NCI-H2227 treated with DMSO at 0.1 percent for 48 hours (cell line): Measurements from ENCODE around the gene CCND2.

Experiments
- DNase-seq: peaks from one replicate; lab custom pipeline; 2025; lab: John Stamatoyannopoulos, UW

Gene CCND2

DNA sequence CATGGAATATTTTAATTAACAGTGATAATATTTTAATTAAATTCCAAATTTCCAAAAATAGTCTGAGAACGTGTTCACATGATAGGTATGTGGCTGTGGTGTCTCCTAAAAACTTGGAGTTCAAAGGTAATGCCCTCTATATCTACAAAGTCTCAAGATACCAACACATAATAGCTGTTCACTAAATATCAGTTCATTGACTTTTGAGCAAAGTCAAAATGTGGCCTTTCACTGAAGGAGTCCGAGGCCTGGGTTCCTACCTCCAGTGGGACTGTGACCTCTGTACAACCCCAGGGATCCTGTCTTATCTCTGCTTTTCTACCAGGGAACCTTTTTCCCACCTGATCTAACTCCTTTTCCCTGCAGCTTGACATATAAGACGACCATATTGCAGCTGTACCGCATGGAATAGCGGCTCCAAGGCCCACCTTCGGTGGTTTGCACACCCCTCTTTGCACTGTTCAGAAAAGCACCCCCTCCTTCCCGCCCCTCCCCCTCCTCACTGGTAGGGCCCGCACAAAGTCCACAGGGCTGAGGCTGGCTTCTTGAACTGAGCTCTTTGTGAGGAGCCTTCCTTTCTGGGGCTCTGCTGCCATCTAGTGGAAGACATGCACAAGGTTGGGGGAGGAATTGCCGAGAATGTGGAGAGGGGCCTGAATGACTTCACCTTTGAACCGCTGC is 3.1 kb downstream of the CCND2 start:
- peak; percentile 54 for DNase-seq

- no peak for DNase-seq
Measured at GRCh38 chr12:4277205-4277543, 3.6 kb downstream of the CCND2 start.

GRCh38 chr12:4277857-4278256 is 4.3 kb downstream of the CCND2 start:
- DNase-seq: no peak

- DNase-seq: no peak
Measured at GRCh38 chr12:4278329-4279197, 5.0 kb downstream of the CCND2 start.

DNA sequence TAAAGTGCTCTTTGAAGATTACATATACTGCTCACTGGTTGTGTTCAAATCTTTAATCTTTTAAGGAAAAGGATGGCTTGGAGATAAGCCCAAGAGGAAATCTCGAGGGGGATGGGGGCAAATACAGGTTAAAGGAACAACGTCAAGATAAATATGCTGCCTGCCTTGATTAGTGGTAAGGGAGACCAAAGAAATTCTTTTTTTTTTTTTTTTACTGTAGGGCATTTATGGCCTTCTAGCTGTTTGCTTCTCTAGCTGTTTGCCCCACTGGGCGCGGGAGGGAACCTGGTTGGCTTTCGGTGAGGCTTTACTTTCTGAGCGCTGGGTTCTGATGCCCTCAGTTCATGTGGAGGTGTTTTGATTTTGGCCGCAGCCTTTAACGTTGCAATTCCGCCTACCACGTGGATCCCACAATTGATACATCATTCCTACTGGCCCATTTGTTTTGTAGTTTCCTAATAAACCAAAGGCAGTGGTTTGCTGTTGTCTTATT is 5.7 kb downstream of the CCND2 start:
- no peak for DNase-seq

GRCh38 chr12:4280351-4281163 is 7.0 kb downstream of the CCND2 start:
- no peak for DNase-seq

- DNase-seq: no peak
Measured at GRCh38 chr12:4281173-4281654, 7.7 kb downstream of the CCND2 start.

- DNase-seq: no peak
Measured at GRCh38 chr12:4282103-4282891, 8.7 kb downstream of the CCND2 start.

DNA sequence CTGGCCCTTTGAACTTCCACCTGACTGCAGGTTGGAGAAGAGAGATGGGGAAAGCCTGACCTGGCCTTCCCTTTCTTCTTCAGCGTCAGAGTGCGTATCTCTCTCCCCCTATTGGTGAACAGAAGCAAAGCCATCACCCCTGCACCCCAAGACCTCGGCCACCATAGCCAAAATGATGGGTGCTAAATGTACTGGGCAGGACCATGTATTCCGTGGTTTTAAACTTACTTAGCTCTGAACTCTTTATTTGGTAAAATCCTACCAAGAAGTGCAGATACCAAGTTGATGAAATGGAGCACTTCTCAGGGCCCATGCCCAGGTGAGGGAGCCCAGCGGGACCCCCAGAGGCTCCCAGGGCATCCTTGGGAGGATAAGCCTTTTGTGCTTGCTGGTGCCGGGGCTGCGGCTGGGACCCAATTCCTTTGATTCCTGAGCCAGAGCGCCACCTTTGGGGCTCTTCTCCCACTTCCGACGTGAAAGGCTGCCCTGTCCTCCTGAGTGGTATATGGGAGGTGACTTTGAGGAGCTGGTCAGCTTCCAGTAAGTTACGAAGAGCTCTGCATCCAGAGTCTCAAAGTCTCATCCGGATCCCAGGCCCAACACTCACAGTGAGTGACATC is 9.4 kb downstream of the CCND2 start:
- no peak for DNase-seq

- DNase-seq: no peak
Measured at GRCh38 chr12:4283512-4284255, 10.1 kb downstream of the CCND2 start.

DNA sequence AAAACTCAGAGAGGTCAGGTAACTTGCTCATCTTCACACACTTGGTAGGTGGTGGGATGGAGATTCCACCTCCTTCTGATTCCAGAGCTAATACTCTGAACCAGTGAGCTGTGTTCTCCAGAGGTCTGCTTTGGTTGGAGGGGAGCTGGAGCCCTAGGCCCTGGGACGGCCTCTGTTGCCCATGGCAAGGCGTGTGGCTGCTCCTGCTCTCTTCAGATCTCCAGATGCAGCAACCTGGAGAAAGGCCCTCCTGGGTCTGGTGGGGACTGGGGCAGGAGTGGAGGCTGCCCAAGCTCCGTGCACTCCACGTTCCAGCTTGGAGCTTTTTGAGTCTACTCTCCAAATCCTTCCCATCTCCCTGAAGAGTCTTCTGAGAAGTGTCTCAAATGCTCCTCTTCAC is 10.7 kb downstream of the CCND2 start:
- no peak for DNase-seq

GRCh38 chr12:4285070-4285469 is 11.5 kb downstream of the CCND2 start:
- no peak for DNase-seq

DNA sequence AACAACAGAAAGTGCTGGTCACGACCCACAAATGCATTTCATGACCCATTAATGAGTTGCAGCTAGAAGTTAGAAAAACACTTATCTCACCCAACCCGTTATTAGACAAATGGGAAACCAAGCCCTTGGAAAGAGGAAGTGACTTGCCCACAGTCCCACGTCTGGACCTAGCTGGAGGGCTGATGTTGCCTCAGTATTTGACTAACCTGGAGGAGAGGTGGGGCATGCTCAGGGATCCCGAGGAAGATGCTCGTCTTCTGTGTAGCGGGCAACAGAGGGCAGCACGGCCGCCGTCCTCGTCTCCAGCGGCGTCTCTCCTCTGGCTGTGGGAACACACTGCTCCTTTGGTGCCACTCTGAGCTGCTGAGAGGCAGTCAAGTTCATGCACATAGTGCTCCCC is 12.7 kb downstream of the CCND2 start:
- no peak for DNase-seq

GRCh38 chr12:4286771-4287317 is 13.3 kb downstream of the CCND2 start:
- no peak for DNase-seq

DNA sequence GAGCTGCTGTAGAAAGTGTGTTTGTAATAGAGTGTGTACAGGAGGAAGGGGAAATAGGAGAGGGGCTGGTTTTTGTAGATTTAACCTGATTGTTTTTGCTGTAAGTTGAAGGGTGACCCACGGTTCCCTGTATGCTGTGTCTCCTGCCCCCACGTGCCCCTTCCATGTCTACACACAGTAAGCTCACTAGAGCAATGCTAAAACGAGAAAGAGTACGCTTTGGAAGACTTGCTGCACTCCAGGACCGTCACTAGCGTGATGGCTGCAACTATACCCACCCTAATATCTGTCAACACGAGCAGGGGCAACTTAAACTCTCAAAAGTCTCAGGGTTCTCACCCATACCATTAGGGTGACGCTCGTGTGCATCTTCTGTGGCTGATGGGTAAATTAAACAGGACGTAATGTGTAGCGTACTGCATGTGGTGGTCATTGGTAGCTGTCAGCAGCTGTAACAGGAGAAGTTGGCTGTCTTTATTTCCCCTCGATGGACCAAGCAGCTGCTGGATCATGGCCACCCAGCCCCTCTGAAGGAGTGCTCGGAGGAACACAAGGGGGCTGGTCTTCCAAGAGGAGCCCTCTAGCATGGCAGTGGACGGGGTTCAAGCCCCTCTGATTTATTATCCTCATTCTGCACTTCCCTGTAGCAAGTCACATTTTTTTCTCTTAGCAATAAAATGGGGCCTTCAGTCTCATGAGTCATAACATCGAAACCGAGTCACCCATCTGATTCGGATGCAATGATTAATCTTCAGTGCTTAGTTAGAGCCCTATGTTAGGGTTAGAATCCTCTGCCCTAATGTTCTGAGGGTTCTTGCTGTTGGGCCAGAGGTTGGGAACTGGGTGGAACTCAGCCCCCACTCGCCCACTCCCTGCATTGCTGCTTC is 14.0 kb downstream of the CCND2 start:
- no peak for DNase-seq

GRCh38 chr12:4288296-4289131 is 15.0 kb downstream of the CCND2 start:
- DNase-seq: no peak

DNA sequence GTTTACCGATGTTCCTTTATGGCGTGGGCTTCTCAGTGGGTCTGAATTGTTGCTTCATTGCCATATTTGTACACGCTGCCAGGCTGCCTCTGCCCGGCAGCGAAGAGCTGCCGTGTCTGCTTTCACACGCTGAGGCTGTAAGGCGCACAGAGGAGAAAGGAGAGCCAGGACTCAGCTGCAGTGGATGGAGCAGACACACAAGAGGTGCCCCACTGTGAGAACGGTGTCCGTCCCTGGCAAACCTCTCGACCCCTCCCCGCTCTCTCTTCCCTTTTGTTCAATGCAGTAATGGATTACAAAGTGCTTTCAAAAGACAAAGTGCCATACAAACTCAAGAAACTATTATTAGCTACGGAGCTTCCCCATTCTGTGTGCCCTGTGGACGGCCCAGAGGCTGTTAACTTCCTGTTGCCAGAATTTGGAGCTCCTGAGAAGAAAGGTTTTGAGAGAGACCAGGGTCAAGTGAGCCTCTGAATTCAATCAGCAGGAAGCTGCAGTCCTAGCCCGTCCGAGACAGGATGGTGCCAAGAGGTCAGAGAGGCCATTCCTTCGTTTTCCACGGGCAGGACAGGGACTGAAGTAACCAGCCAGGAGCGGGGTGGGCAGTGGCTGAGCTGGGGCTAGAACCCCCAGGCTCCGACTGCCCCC is 15.8 kb downstream of the CCND2 start:
- no peak for DNase-seq
